CD8-positive, alpha-beta memory T cell (primary cell): ENCODE measurements around the gene NDUFS3. TPM values are rescaled to one million over a fixed set of nuclear protein-coding genes. Genes with fewer than 3 reads are reported as not detected.
A peak's percentile ranks its signal among the peaks of the same experiment; 100 is the strongest.
"Not testable (repeated sequence)": the region's sequence is repeated elsewhere in the genome, so short reads cannot be mapped to it uniquely, and the experiment has no call there.

ENCODE experiments used
- CTCF ChIA-PET: fragments of 350-600 bp; sonication (Branson Sonifier 250); formaldehyde crosslinking; loops from one replicate; lab custom pipeline; 2021; ENCODE audit warnings: antibody characterized with exemption; lab: Charles Lee
- POLR2A ChIA-PET: fragments of 350-600 bp; sonication (Branson Sonifier 250); formaldehyde crosslinking; loops from one replicate; lab custom pipeline; 2021; ENCODE audit warnings: antibody characterized with exemption; lab: Charles Lee
- DNase-seq, 5 donors: peaks; one replicate each; pipeline versions ENCODE4 v3.0.0 to v3.0.0-alpha.2; 2020 to 2022; ENCODE audit warnings: mixed read lengths in 1 of 5
- H3K27ac ChIP-seq: one replicate; pipeline ENCODE4 v1.7.0; 2013; ENCODE audit warnings: low read depth, mild to moderate bottlenecking, low read length, moderate library complexity
- H3K27me3 ChIP-seq: 2 replicates; pipeline ENCODE4 v1.7.0; 2013; ENCODE audit warnings: low read length, mild to moderate bottlenecking; ENCODE audit not compliant: insufficient read depth, poor library complexity, severe bottlenecking
- H3K36me3 ChIP-seq: 2 replicates; pipeline ENCODE4 v1.7.0; 2013; ENCODE audit warnings: mild to moderate bottlenecking, low read length, moderate library complexity; ENCODE audit not compliant: insufficient read depth
- H3K4me1 ChIP-seq: 2 replicates; pipeline ENCODE4 v1.7.0; 2013; ENCODE audit warnings: mild to moderate bottlenecking, low read length, moderate library complexity; ENCODE audit not compliant: insufficient read depth
- H3K4me3 ChIP-seq: 2 replicates; pipeline ENCODE4 v1.7.0; 2013; ENCODE audit warnings: mild to moderate bottlenecking, low read length
- H3K9me3 ChIP-seq: 2 replicates; pipeline ENCODE4 v1.7.0; 2013; ENCODE audit warnings: mild to moderate bottlenecking, low read length
- H3K27ac Mint-ChIP-seq, 8 donors: one replicate each; pipeline ENCODE4 v1.8.0; 2020 to 2021; ENCODE audit warnings: mixed read lengths in 8 of 8, mild to moderate bottlenecking in 6 of 8, inconsistent platforms in 3 of 8, moderate library complexity in 3 of 8
- H3K27me3 Mint-ChIP-seq, 2 donors: one replicate each; pipeline ENCODE4 v1.8.0; 2020 to 2021; ENCODE audit warnings: mixed read lengths in 2 of 2, mild to moderate bottlenecking in 1 of 2, moderate library complexity in 1 of 2
- H3K36me3 Mint-ChIP-seq, 3 donors: one replicate each; pipeline ENCODE4 v1.8.0; 2020 to 2021; ENCODE audit warnings: mixed read lengths in 3 of 3, inconsistent platforms in 1 of 3, mild to moderate bottlenecking in 1 of 3
- H3K4me1 Mint-ChIP-seq, 3 donors: one replicate each; pipeline ENCODE4 v1.8.0; 2020 to 2021; ENCODE audit warnings: mixed read lengths in 3 of 3, inconsistent platforms in 1 of 3, mild to moderate bottlenecking in 1 of 3
- H3K4me3 Mint-ChIP-seq, 7 donors: one replicate each; pipeline ENCODE4 v1.8.0; 2020 to 2021; ENCODE audit warnings: mixed read lengths in 7 of 7, mild to moderate bottlenecking in 6 of 7, moderate library complexity in 4 of 7, inconsistent platforms in 2 of 7
- H3K9me3 Mint-ChIP-seq, 5 donors: one replicate each; pipeline ENCODE4 v1.8.0; 2020 to 2022; ENCODE audit warnings: mixed read lengths in 5 of 5, mild to moderate bottlenecking in 3 of 5, moderate library complexity in 2 of 5, inconsistent platforms in 1 of 5
- polyA plus RNA-seq: library from polyadenylated mRNA; unstranded; fragments of 300-500 nt; fragmentation: Illumina TruSeq; gene quantifications from one replicate; pipeline ENCODE4 v1.2.3, GENCODE V29; 2021
- total RNA-seq, 2 experiments: library from RNA; stranded (reverse); gene quantifications; one replicate each; pipeline ENCODE4 v1.2.3, GENCODE V29; 2021

The NDUFS3 gene
- total and polyA plus RNA-seq, 3 experiments from 2014 or later = 98.9 to 157 (median 147) TPM

GRCh38 chr11:47562393-47562792, 16.5 kb upstream of the NDUFS3 start:
- CTCF ChIA-PET = interaction anchor here (0.6 to 1.3 kb wide), 2 partner anchors 9 to 10 kb away, joined by 3 read pairs; no protein-coding TSS in a partner anchor
- H3K27ac Mint-ChIP-seq = peak overlapping the region in 1 of 8 donors; percentile 36
- H3K27me3 Mint-ChIP-seq, H3K27me3 ChIP-seq, H3K9me3 ChIP-seq, H3K4me3 ChIP-seq, H3K27ac ChIP-seq, H3K36me3 Mint-ChIP-seq, H3K4me1 ChIP-seq, DNase-seq, H3K4me3 Mint-ChIP-seq, H3K9me3 Mint-ChIP-seq, H3K36me3 ChIP-seq: not testable (repeated sequence)
- POLR2A ChIA-PET = interaction anchor here (0.6 kb wide), 1 partner anchor 1267 kb away, joined by 4 read pairs; no protein-coding TSS in a partner anchor
- peaks cover 14 to 28% (median 22%) of the 10 kb centered on the region in 3 donors for H3K4me1 Mint-ChIP-seq

GRCh38 chr11:47564366-47564765, 14.5 kb upstream of the NDUFS3 start:
- not testable (repeated sequence) for H3K27ac ChIP-seq, H3K9me3 ChIP-seq, H3K36me3 ChIP-seq, DNase-seq, H3K36me3 Mint-ChIP-seq, H3K4me3 ChIP-seq, H3K27me3 Mint-ChIP-seq, H3K27me3 ChIP-seq, H3K4me1 ChIP-seq, H3K9me3 Mint-ChIP-seq
- ChIA-PET CTCF (interaction anchor here (1.1 to 3.3 kb wide), 5 partner anchors 8 to 15 kb away, joined by 3 to 18 read pairs (median 4); partner anchors contain the start of genes CELF1, KBTBD4 and NDUFS3), POLR2A (interaction anchor here (0.5 to 2.1 kb wide), 3 partner anchors 11 to 1158 kb away, joined by 3 to 10 read pairs (median 4); partner anchors contain the start of gene CELF1)
- Mint-ChIP-seq H3K27ac (peak overlapping the region in 5 of 8 donors; percentile 39 to 81 (median 51)), H3K4me1 (peaks cover 14 to 28% (median 22%) of the 10 kb centered on the region in 3 donors), H3K4me3 (peak overlapping the region; percentile 60 to 91 (median 82))

- Mint-ChIP-seq H3K27me3 (no peaks in the 10 kb centered on the region), H3K4me1 (peaks cover 14 to 32% (median 22%) of the 10 kb centered on the region in 3 donors), H3K36me3 (peaks cover 0 to 7% (median 2%) of the 10 kb centered on the region in 3 donors), H3K9me3 (no peaks in the 10 kb centered on the region), H3K27ac (peak overlapping the region; percentile 56 to 93 (median 86)), H3K4me3 (peak overlapping the region; percentile 80 to 91 (median 82))
- H3K9me3 ChIP-seq = no peaks in the 10 kb centered on the region
- H3K36me3 ChIP-seq = no peaks in the 10 kb centered on the region
- peaks cover 6% of the 10 kb centered on the region for H3K4me1 ChIP-seq
- ChIA-PET CTCF (interaction anchor here (1.1 to 3.3 kb wide), 5 partner anchors 8 to 14 kb away, joined by 3 to 18 read pairs (median 4); partner anchors contain the start of genes CELF1, KBTBD4 and NDUFS3), POLR2A (interaction anchor here (0.5 to 2.1 kb wide), 5 partner anchors 11 to 627 kb away, joined by 3 to 19 read pairs (median 10); partner anchors contain the start of genes CELF1, KBTBD4 and NDUFS3)
- H3K27ac ChIP-seq = peak overlapping the region; percentile 72
- no peak for DNase-seq
- no peaks in the 10 kb centered on the region for H3K27me3 ChIP-seq
- peak overlapping the region; percentile 80 for H3K4me3 ChIP-seq
Measured at GRCh38 chr11:47564933-47565339, 13.9 kb upstream of the NDUFS3 start.

GRCh38 chr11:47565340-47566148, 13.3 kb upstream of the NDUFS3 start, which contains the start of gene PTPMT1:
PTPMT1 (plus strand) TSS chr11:47565599; CDS start chr11:47565623, 24 bp downstream.
- Mint-ChIP-seq H3K9me3 (no peaks in the 10 kb centered on the region), H3K27ac (peak within 1 kb of the TSS; percentile 72 to 93 (median 86)), H3K4me1 (peaks cover 14 to 32% (median 22%) of the 10 kb centered on the region in 3 donors), H3K4me3 (peak within 1 kb of the TSS; percentile 81 to 91 (median 82)), H3K27me3 (no peaks in the 10 kb centered on the region), H3K36me3 (peaks cover 0 to 12% (median 2%) of the 10 kb centered on the region in 3 donors)
- no peaks in the 10 kb centered on the region for H3K9me3 ChIP-seq
- H3K27me3 ChIP-seq = no peaks in the 10 kb centered on the region
- ChIA-PET CTCF (interaction anchor here (1.1 to 3.3 kb wide), 3 partner anchors 10 to 14 kb away, joined by 4 to 18 read pairs (median 9); partner anchors contain the start of gene CELF1), POLR2A (interaction anchor here (0.5 to 2.1 kb wide), 7 partner anchors 11 to 626 kb away, joined by 3 to 19 read pairs (median 4); partner anchors contain the start of genes CELF1, KBTBD4 and NDUFS3)
- peaks cover 6% of the 10 kb centered on the region for H3K4me1 ChIP-seq
- peak; percentile 47 to 75 (median 57) for DNase-seq
- H3K4me3 ChIP-seq = peak within 1 kb of the TSS; percentile 80
- H3K27ac ChIP-seq = peak within 1 kb of the TSS; percentile 72
- peaks cover 2% of the 10 kb centered on the region for H3K36me3 ChIP-seq

GRCh38 chr11:47566149-47566698, 12.7 kb upstream of the NDUFS3 start:
- Mint-ChIP-seq H3K4me3 (peak overlapping the region; percentile 81 to 89 (median 82)), H3K27me3 (no peaks in the 10 kb centered on the region), H3K9me3 (no peaks in the 10 kb centered on the region), H3K36me3 (peaks cover 0 to 19% (median 2%) of the 10 kb centered on the region in 3 donors), H3K4me1 (peaks cover 15 to 33% (median 25%) of the 10 kb centered on the region in 3 donors), H3K27ac (peak overlapping the region; percentile 69 to 88 (median 80))
- Histone ChIP-seq H3K36me3 (peaks cover 9% of the 10 kb centered on the region), H3K27me3 (no peaks in the 10 kb centered on the region), H3K27ac (peak overlapping the region; percentile 72), H3K4me3 (peak overlapping the region; percentile 80), H3K9me3 (no peaks in the 10 kb centered on the region), H3K4me1 (peaks cover 6% of the 10 kb centered on the region)
- ChIA-PET POLR2A (interaction anchor here (0.7 to 2.1 kb wide), 5 partner anchors 10 to 56 kb away, joined by 3 to 19 read pairs (median 4); partner anchors contain the start of genes KBTBD4 and NDUFS3), CTCF (interaction anchor here (1.4 to 3.3 kb wide), 3 partner anchors 11 to 15 kb away, joined by 3 to 18 read pairs (median 9); partner anchors contain the start of gene CELF1)
- DNase-seq = no peak

- no peak overlapping the region for H3K4me3 ChIP-seq
- POLR2A ChIA-PET = interaction anchor here (0.7 kb wide), 1 partner anchor 90 kb away, joined by 8 read pairs; no protein-coding TSS in a partner anchor
- H3K4me1 Mint-ChIP-seq = peaks cover 18 to 39% (median 30%) of the 10 kb centered on the region in 3 donors
- H3K27ac ChIP-seq = no peak overlapping the region
- peaks cover 0 to 52% (median 4%) of the 10 kb centered on the region in 3 donors for H3K36me3 Mint-ChIP-seq
- H3K9me3 Mint-ChIP-seq = no peaks in the 10 kb centered on the region
- no peak overlapping the region for H3K4me3 Mint-ChIP-seq
- CTCF ChIA-PET = interaction anchor here (1.4 kb wide), 2 partner anchors 10 to 14 kb away, joined by 4 read pairs; partner anchors contain the start of genes KBTBD4 and NDUFS3
- peaks cover 26% of the 10 kb centered on the region for H3K36me3 ChIP-seq
- H3K27ac Mint-ChIP-seq = peak overlapping the region in 2 of 8 donors; percentile 6 to 32
- H3K27me3 Mint-ChIP-seq = no peaks in the 10 kb centered on the region
- no peaks in the 10 kb centered on the region for H3K9me3 ChIP-seq
- H3K4me1 ChIP-seq = peaks cover 6% of the 10 kb centered on the region
- H3K27me3 ChIP-seq = no peaks in the 10 kb centered on the region
- no peak for DNase-seq
Measured at GRCh38 chr11:47569646-47570045, 9.2 kb upstream of the NDUFS3 start.

- H3K27me3 Mint-ChIP-seq = no peaks in the 10 kb centered on the region
- H3K36me3 ChIP-seq = peaks cover 30% of the 10 kb centered on the region
- H3K4me3 ChIP-seq = no peak overlapping the region
- ChIA-PET POLR2A (no interaction called here), CTCF (interaction anchor here (1.4 kb wide), 1 partner anchor 9 kb away, joined by 4 read pairs; the partner anchor contains the start of genes KBTBD4 and NDUFS3)
- no peaks in the 10 kb centered on the region for H3K27me3 ChIP-seq
- no peak for DNase-seq
- H3K4me3 Mint-ChIP-seq = no peak overlapping the region
- H3K9me3 ChIP-seq = no peaks in the 10 kb centered on the region
- peaks cover 15 to 35% (median 23%) of the 10 kb centered on the region in 3 donors for H3K4me1 Mint-ChIP-seq
- no peak overlapping the region for H3K27ac ChIP-seq
- H3K9me3 Mint-ChIP-seq = no peaks in the 10 kb centered on the region
- peaks cover 8% of the 10 kb centered on the region for H3K4me1 ChIP-seq
- peaks cover 0 to 59% (median 4%) of the 10 kb centered on the region in 3 donors for H3K36me3 Mint-ChIP-seq
- peak overlapping the region in 4 of 8 donors; percentile 6 to 84 (median 52) for H3K27ac Mint-ChIP-seq
Measured at GRCh38 chr11:47570651-47571356, 8.1 kb upstream of the NDUFS3 start.
